GM21786 (cell line): ENCODE data around the gene CHD5.
"Not testable (repeated sequence)": the region's sequence is repeated elsewhere in the genome, so short reads cannot be mapped to it uniquely, and the experiment has no call there.

Source experiments
- ATAC-seq: cut with Tn5 transposase; IDR thresholded peaks from one replicate; pipeline ENCODE4 v1.9.1; 2021; ENCODE audit not compliant: unreplicated experiment

CHD5 gene

DNA sequence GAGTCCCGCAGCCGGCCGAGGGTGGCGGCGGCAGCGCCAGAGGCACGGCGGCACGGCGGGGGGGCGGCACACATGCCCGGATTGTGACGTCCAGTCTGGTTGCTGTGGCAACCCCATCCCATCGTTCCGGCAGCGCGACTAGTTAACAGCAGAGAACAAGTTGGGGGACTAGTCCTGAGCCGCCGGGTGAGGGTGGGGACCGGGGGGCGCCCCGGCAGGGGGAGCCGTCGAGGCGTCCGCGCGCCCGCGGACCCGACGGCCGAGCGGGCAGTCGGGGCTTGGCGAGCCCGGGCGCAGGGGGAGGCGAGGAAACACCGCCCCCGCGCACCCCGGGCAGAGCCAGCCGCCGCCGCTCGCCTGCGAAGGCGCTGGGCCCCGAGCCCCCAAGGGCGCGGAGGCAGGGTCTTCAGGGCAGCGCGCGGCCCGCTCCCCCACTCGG is at the start of gene CHD5:
Gene CHD5 (minus strand): TSS at position 54 of the 439 bp plus-strand sequence. CDS start 298 bp downstream, outside the sequence.
- ATAC-seq: no peak

DNA sequence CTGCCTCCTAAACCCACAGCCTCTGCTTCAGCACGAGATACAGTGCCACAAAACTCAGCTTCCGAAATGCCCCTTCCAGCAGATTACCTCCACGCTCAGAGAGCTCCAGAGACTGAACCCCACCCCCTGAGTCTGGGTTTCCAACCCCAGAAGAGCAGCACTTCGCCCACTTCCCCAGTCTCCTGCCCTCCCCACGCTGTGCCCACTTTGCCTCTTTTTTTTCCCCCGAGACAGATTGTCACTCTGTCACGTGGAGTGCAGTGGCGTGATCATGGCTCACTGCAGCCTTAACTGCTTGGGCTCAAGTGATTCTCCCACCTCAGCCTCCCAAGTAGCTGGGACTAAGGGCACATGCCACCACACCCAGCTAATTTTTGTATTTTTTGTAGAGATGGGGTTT is 45.5 kb upstream of the CHD5 start:
- ATAC-seq: no peak

DNA sequence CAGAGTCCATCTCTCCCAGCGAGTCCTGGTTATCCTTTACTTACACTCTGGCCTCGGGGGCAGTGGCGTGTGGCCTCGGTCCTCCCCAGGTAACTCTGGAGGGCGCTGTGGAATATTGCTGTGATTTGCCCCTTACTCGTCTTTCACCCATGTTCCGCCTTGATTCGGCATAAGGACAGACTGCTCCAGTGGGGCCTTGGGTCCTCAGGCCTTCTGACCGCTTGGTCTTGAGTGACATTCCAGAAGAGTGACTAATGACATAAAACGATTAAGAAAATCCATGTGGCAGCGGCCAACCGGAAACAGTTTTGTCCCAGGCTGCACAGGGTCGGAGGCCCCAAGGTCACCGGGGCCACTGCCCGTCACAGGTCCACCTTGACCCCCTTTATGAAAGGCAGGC is 44.6 kb upstream of the CHD5 start:
- no peak for ATAC-seq

DNA sequence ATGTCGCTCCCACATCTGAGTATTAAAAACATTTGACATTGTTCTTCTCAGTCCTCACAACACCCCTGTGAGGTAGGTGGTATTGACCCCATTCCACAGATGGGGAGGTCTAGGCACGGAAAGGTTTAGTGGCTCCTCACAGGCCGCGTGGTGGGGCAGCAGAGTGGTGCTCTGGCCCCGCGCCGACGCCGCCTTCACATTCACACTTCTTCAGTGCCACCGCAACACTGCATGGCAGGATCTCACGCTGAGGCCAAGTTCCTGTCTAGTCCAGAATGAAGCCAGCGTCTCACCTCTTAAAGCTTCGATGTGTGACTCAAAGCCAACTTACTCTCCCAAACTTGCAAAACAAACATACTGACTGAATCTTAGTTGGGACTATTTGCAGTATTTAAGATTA is 43.5 kb upstream of the CHD5 start:
- no peak for ATAC-seq

DNA sequence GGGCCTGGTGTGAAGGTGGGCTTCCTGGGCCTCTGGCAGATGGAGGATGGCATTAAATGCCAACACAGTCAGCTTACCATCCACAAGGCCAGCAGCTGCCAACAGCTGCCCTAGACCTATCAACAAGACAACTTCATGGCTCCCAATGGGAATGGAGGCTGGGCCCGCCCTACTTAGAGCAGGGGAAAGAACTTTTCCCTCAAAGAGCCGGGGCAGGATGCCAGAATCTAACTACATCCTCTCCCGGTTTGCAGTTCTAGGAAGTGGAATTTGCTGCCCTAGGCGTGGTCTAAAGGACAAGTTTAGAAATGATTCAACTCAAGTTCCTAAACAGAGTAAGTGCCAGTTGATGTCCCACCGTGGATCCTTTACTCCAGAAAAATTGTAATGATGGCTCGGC is 42.5 kb upstream of the CHD5 start:
- no peak for ATAC-seq

DNA sequence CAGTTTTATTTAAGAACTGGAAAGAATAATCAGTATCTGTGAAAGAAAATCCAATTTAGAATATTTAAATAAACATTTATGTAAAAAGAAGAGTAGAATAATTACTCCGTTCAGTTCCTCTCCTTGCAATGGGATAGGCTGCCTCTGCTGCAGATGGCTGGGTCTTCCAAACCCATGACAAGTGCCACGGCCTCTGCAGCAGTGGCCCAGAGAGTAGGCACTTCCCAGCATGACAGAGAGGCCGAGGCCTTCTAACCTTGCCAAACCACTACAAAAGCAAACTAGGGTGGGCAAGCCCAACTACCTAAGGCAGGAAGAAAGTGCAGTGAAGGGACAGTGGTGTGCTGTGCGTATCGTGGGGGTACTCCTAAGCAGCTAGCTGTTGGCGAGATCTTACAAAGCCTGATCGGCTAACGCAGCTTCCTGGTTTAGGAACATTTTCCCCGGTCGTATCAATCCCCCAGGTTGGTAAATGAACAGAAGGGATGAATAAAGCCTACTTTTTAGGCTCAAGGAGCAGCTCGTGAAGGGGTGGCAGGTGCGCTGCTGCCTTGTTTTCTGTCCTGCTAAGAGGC is 41.2 kb upstream of the CHD5 start:
- no peak for ATAC-seq

DNA sequence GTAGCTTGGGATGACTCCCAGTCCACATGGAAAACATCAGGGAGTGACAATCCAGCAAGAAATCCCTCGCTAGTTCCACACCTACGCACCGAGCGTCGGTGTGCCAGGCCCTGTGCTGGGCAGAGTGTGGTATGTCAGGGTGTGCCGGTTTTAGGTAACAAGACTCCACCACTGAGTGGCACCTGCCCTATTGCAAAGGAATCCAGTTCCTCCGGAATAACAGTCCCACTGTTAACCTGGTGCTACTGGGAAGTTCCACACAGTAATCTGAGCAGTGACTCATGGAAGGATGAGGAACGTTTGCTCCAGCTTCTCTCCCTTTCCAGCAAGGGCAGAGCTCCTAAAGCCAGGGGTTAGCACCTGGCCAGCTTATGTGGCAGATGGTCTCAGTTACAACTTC is 40.1 kb upstream of the CHD5 start:
- ATAC-seq: no peak

DNA sequence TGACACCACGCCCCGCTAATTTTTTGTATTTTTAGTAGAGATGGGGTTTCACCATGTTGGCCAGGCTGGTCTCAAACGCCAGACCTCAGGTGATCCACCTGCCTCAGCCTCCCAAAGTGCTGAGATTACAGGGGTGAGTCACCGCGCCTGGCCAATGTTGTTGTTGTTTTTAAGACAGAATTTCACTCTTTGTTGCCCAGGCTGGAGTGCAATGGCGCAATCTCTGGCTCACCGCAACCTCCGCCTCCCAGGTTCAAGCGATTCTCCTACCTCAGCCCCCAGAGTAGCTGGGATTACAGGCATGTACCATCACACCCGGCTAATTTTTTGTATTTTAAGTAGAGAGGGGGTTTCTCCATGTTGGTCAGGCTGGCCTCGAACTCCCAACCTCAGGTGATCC is 39.5 kb upstream of the CHD5 start:
- ATAC-seq: not testable (repeated sequence)

DNA sequence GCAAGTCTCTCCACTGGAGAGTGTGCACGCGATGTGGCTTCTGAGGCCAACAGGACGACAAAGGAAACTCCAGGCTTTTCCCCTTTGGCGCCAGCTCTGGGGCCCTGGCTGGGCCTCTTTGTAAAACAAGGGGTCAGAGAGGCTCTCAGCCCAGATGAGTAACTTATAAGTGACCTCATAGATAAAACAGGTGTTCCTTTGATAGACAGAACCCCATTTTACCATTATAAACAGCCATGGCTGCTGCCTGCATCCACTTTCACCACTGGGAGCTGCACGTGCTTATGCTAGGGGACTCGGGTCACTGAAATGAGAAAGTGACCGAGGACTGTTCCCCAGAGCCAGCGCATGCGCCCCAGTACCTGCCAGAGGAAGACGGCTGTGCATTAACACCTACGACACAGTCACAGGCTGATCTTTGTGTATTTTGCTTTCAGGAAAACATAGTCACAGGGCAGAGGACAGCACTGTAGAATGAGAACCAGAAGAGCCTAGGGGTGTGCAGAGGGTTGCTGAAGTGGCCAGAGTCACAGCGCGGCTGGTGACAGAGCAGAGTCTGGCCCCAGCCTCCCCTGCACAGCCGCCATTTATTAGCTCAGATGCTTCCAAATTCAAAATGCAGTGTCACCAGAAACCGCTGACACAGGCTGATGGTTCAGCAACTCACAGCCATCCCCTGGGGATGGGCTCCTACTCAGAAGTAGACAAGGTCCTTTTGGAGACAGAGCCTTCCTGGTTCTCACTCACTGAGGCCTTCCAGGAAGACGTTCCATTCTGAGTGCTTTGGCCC is 38.4 kb upstream of the CHD5 start:
- no peak for ATAC-seq

DNA sequence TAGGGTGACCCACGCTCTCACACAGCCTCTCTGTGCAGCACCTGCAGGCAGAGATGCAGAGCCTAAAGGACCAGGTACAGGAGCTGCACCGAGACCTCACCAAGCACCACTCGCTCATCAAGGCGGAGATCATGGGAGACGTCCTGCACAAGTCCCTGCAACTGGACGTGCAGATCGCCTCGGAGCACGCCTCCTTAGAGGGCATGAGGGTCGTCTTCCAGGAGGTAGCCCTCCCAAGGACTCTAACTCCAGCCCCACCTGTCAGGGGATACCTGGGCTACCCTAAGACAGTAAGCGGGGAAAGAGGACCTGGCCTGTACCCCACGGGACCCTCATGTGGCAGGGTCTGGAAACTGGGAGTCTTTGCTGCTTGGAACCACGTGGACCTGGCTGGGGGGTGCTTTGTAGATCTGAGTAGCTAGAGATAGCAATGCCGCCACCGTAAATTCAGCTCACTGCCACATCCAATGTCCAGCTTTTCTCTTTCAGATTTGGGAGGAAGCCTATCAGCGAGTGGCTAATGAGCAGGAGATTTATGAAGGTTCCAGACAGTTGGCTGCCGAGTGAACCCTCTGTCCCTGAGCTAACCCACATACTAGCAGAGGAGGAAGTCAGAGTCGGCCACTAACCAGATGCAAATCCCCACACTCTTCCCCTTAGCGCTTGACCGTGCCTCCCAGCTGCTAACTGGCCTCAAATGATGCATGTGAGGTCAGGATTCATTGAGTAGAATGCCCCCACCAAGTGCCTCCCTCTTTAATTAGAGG is 32.3 kb upstream of the CHD5 start:
- ATAC-seq: no peak

DNA sequence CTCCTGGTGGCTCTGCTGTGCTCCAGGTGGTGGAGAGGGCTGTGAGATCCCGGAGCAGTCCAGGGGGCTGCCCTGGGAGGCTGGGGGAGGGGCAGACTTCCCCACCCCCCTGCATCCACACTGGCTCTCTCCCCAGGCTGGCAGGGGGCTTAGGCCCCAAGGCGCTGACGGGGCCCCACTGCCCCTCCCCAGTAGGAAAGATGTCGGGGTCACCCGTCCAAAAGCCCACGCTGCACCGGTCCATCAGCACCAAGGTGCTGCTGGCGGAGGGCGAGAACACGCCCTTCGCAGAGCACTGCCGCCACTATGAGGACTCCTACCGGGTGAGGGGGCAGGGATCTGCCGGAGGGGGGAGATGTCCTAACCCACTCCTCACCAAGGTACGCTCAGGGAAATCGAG is 31.6 kb upstream of the CHD5 start:
- ATAC-seq: no peak

DNA sequence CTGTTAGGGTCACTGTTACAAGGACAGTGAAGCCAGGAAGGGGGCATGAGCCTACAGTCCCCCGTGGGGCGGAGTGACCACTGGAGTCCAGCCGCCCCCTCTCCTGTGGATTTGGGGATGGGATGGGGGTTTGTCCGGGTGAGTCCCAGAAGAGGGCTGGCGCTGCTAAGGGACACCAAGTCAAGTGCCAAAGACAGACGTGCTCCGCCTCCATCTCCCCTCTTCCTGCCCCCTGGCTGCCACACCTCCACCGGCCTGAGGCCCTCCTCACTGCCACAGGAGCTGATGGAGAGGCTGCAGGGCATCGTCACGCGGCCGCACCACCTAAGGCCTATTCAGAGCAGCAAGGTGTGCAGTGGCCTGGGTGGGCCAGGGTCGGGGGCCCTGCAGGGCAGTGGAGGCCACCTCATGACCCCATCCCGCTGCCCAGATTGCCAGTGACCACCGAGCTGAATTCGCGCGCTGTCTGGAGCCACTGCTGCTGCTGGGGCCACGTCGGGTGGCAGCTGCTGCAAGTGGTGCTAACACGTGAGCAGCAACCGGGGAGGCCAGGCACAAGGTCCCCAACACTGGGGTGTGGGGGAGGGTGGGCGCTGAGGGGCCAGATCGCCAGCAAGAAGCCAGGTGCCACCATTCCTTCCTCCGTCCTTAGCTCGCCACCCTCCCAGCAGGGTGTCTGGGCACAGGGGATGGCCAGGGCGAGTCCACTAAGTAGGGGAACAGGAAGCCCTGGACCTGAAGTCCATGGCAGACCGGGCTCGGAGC is 30.7 kb upstream of the CHD5 start:
- no peak for ATAC-seq

DNA sequence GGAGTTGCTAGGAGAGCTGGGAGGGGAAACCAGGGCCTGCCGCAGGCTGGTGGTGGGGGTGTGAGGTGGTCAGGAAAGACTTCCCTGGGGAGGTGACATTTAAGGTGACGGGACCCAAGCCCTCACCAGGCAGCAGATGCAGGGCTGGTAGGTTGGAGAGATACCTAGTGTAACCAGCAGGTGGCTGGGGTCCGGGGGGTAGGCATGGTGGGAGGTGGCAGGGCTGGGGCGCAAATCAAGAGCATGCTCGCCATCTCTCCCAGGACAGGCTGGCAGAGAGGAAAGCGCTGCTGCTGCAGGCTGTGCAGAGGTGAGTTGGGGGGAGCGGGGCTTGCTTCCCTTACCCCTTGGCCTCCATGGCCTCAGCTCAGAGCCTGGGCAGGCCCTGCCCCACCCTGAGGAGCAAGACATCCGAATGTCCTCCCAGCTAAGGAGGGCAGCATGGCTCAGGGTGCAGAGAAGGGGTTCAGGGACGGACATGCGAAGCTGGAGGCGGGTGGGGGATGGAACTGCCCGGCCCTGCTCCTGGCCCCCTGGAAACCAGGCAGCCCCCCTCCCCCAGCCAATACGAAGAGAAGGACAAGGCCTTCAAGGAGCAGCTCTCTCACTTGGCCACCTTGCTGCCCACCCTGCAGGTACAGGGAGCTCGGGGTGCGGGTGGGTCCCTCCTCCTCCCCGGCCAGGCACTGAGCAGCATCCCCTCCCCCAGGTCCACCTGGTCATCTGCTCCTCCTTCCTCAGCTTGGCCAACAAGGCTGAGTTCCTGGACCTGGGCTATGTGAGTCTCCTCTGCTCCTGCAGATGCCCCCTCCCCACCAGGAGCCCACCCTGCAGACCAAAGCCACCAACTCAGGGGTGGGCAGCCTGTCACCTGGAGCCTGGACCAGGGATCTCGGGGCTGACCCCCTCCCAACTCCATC is 29.8 kb upstream of the CHD5 start:
- no peak for ATAC-seq

DNA sequence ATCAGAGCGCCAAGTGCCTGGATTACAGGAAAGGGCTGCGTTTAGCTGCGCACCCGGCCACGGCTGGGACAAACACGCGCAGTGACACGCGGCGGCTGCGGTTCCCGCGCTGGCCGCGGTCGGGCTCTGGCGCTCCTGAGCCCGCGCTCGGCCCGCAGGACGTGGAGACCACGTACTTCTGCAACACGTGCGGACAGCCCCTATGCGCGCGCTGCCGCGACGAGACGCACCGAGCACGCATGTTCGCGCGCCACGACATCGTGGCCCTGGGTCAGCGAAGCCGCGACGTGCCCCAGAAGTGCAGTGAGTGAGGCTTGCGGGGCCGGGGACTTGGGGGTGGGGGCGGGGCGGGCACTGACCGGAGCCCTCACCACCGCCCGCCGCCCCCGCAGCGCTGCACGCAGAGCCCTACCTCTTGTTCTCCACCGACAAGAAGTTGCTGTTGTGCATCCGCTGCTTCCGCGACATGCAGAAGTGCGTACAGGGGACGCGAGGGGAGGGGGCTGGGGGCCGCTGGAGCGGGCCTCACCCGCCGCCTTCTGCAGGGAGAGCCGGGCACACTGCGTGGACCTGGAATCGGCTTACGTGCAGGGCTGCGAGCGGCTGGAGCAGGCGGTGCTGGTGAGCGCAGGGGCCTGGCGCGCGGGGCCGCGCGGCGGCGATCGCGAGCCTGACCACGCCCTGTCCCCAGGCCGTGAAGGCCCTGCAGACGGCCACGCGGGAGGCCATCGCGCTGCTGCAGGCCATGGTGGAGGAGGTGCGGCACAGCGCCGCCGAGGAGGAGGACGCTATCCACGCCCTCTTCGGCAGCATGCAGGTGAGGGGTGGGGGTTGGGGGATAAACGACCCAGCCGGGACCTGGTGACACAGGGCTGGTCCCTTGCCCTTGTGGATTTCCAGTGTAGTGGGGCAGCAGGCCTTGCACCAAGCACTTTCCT is 28.9 kb upstream of the CHD5 start:
- ATAC-seq: no peak

DNA sequence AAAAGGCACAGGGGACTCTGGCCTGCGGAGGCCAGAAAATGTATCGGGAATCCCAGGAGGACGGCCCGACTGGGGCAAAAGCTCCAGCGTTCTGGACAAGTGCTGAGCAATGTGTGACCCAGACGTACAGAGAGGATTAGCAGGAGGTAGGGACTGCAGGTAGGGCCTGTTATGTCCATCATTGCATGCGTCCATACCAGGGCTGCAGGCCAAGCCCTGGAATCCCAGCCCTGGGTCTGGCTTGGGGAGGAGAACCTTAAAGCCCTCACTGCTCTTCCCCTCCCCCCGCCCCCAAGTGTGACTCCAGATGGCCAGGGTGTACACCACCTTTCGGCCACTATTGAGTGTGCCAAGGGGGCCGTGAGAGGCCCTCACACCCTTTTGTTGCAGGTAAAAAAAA is 27.8 kb upstream of the CHD5 start:
- ATAC-seq: no peak

DNA sequence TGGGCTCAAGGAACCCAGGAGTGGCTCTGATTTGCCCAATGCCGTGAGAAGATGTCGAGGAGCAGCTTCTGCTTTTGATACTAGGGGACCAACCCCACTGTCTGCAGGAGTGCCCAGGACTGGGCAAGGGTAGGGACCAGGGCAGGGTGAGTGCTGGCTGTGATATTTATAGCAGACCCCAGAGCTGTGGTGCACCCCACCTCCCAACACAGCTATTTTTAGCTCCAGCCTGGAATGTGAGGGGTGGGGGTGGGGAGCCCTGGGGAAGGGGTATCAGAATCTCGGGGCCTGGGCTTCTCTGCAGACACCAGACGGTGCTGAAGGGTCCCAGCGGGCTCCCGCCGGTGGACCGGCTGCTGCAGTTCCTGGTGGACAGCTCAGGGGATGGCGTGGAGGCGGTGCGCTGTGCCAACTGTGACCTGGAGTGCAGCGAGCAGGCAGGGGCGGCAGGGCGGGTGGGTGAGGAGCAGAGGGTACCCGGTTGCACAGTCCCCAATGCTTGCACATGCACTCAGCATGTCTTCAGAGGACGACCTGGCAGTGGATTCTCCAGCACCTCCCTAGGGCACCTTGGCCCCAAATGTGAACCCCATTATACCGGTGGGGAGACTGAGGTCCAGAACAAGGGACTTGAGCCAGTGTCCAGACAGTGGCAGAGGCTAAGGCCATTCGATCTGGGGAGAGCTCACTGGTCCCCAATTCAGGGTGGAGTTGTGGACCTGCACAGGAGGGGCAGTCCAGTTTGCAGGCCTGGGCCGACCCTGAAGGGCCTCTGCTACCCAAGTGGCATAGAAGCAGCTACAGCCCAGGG is 27.2 kb upstream of the CHD5 start:
- ATAC-seq: no peak

DNA sequence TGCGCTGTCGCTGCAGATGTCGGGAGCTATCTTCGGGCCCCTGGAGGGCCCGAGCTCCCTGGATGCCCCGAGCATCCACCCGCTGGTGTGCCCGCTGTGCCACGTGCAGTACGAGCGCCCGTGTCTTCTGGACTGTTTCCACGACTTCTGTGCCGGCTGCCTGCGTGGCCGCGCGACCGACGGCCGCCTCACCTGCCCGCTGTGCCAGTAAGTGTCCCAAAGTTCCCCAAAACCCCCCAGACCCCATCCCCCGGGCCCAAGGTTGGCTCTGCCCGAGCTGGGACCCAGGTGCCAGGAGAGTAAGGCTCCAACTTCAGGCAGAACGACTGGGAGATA is 26.4 kb upstream of the CHD5 start:
- ATAC-seq: no peak

DNA sequence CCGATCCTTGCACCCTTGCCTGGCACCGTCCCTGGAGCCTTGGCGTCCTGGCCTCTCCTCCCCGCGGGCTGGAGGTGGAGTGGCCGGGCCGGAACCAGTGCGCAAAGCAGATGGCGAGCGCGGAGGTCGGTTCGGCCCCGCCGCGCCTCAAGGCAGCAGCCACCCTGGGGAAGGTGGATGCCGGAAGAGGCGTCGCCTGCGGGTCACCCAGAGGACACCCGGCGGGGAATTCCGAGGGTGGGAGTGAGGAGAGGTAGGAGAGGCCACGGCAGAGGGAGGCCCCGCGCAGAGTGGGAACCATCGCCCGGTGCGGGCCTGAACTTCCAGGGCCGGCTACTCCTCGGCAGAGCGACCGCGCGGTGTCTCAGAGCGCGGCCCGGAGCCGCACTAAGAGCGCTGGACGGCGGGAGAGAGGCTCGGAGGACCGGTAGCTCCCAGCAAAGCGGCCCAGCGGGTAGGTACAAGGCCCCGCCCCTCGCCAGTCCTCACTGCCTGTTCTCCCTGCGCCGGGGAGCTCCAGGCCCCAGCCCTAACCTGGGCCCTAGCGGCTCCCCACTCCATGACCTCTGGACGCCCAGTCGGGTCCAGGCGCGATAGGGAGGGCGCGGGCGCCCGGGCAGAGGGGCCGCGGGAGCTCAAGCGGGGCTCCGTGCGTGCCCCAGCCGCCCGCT is 25.9 kb upstream of the CHD5 start, which contains the start of gene RNF207:
Gene RNF207 (plus strand): TSS at position 271 of the 671 bp plus-strand sequence. CDS start 417 bp downstream, outside the sequence.
- peak; percentile 55 for ATAC-seq
